Measurements from ENCODE around the gene NOXA1. TPM values are rescaled to one million over a fixed set of nuclear protein-coding genes. Genes with fewer than 3 reads are reported as not detected.

The NOXA1 gene
- total RNA-seq, 1 donor from 2014 or later = 0.89 TPM

DNA sequence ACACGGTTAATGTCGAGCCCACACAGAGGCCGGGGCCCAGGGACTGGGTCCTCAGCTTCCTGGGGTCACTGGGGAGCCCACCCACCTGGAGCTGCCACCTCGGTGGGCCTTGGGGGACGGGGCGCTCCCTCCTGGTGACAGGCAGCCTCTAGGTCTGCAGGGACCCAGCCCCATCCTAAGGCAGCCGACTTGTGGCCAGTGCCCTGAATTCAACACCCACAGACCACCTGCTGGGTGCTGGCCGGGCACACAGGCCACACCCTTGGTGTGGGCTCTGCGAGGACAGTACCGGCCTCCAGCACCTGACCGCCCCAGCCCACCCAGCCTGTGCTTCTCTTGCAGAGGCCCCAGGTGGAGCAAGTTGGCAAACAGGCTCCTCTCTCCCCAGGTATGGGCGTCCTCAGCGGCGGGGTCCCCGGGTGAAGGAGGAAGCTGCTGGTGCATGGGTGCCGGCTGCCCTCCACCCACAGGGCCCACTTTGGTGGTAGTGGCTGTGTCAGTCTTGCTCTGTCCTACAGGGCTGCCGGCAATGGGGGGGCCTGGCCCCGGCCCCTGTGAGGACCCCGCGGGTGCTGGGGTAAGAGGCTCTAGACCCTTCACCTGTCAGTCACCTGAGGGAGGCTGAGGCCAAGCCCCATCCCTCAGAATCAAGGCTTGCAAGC lies 9.6 kb downstream of the NOXA1 start:
- Mint-ChIP-seq H3K9me3 (no peaks in the 10 kb centered on the region), H3K4me3 (no peak overlapping the region), H3K27me3 (ENCODE audit: low read depth) (no peaks in the 10 kb centered on the region), H3K27ac (ENCODE audit: unreplicated experiment) (no peak overlapping the region), H3K4me1 (no peaks in the 10 kb centered on the region), H3K36me3 (ENCODE audit: low read depth) (no peaks in the 10 kb centered on the region)
- TF ChIP-seq, protein P1, sequence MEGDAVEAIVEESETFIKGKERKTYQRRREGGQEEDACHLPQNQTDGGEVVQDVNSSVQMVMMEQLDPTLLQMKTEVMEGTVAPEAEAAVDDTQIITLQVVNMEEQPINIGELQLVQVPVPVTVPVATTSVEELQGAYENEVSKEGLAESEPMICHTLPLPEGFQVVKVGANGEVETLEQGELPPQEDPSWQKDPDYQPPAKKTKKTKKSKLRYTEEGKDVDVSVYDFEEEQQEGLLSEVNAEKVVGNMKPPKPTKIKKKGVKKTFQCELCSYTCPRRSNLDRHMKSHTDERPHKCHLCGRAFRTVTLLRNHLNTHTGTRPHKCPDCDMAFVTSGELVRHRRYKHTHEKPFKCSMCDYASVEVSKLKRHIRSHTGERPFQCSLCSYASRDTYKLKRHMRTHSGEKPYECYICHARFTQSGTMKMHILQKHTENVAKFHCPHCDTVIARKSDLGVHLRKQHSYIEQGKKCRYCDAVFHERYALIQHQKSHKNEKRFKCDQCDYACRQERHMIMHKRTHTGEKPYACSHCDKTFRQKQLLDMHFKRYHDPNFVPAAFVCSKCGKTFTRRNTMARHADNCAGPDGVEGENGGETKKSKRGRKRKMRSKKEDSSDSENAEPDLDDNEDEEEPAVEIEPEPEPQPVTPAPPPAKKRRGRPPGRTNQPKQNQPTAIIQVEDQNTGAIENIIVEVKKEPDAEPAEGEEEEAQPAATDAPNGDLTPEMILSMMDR (conservative IDR thresholded peaks at IDR 0.05) = no peak
- no peak for DNase-seq (ENCODE audit: low read depth, low spot score)

DNA sequence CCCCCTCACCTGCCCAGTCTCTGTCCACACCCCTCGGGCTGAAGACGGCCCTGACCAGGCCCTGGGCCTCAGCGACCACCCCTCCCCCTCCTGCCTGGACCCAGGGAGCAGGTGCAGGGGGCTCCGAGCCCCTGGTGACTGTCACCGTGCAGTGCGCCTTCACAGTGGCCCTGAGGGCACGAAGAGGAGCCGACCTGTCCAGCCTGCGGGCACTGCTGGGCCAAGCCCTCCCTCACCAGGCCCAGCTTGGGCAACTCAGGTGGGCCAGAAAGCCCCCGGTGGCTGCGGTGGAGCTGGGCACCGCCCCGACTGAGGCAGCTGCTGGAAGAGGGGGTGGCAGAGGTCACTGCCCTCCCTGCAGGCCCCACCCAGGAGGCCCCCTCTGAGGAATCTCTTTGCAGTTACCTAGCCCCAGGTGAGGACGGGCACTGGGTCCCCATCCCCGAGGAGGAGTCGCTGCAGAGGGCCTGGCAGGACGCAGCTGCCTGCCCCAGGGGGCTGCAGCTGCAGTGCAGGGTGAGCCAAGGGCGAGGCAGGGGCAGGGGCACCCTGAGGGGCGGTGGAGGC lies 10.2 kb downstream of the NOXA1 start:
- DNase-seq (ENCODE audit: low read depth, low spot score) = no peak
- Mint-ChIP-seq H3K27me3 (ENCODE audit: low read depth) (no peaks in the 10 kb centered on the region), H3K4me1 (no peaks in the 10 kb centered on the region), H3K27ac (ENCODE audit: unreplicated experiment) (no peak overlapping the region), H3K9me3 (no peaks in the 10 kb centered on the region), H3K36me3 (ENCODE audit: low read depth) (no peaks in the 10 kb centered on the region), H3K4me3 (no peak overlapping the region)
- TF ChIP-seq, protein P1 (conservative IDR thresholded peaks at IDR 0.05) = no peak

DNA sequence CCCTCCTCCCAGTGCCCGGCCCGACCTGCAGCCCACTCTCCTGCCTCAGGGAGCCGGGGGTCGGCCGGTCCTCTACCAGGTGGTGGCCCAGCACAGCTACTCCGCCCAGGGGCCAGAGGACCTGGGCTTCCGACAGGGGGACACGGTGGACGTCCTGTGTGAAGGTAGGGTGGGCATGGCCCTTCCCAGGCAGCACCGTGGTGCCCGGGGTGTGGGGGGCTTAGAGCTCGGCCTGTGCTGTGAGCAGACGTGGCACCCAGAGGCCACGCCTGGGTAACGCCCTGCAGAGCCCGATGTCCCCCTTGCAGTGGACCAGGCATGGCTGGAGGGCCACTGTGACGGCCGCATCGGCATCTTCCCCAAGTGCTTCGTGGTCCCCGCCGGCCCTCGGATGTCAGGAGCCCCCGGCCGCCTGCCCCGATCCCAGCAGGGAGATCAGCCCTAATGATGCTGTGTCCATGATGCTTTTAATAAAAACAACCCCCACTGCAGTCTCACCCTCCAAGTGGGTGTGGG lies 10.8 kb downstream of the NOXA1 start:
- H3K27ac Mint-ChIP-seq (ENCODE audit: unreplicated experiment) = no peak overlapping the region
- no peaks in the 10 kb centered on the region for H3K36me3 Mint-ChIP-seq (ENCODE audit: low read depth)
- TF ChIP-seq, protein P1 (conservative IDR thresholded peaks at IDR 0.05) = no peak
- no peaks in the 10 kb centered on the region for H3K9me3 Mint-ChIP-seq
- no peak overlapping the region for H3K4me3 Mint-ChIP-seq
- H3K27me3 Mint-ChIP-seq (ENCODE audit: low read depth) = no peaks in the 10 kb centered on the region
- no peak for DNase-seq (ENCODE audit: low read depth, low spot score)
- H3K4me1 Mint-ChIP-seq = no peaks in the 10 kb centered on the region

DNA sequence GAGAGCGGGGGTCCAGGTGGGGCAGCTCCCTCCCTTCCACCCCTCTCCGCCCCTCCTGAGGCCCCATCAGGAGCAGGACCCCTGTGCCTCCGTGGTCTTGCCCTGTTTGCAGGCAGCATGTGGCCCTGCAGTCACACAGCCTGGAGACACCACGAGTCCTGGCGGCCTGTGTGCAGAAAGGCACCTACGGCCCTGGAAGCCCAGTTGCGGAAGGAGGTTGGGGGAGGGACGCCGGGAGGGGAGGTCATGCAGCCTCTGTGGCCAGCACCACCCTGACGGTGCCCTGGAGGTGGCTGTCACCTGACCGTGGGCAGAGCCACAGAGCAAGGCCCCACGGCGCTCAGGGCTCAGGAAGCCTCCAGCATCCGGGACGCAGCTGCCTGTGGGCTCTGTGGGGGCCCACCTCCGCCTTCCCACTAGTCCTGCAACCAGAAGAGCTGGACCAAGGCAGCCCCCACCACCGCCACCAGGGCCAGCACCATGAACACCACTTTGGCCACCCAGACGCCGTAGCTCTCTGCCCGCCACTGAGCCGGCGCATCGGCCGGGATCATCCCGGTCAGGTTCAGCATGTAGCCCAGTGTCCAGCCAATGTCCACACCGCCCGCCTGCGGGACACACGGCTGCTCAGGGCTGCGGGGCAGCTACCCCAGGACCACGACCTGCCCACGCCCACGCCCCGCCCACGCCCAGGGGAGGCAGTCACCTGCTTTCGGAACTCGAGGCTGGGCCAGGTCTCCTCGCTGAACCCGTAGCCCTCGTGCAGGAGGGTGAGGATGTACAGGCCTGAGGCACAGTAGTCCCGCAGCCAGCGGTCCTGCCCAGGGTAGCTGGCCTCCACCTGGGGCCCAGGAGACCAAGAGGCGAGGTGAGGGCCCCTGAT lies 11.5 kb downstream of the NOXA1 start:
- H3K4me1 Mint-ChIP-seq = no peaks in the 10 kb centered on the region
- TF ChIP-seq, protein P1 (conservative IDR thresholded peaks at IDR 0.05) = no peak
- H3K27me3 Mint-ChIP-seq (ENCODE audit: low read depth) = peaks cover 2% of the 10 kb centered on the region
- no peaks in the 10 kb centered on the region for H3K36me3 Mint-ChIP-seq (ENCODE audit: low read depth)
- DNase-seq (ENCODE audit: low read depth, low spot score) = no peak
- no peak overlapping the region for H3K4me3 Mint-ChIP-seq
- no peaks in the 10 kb centered on the region for H3K9me3 Mint-ChIP-seq
- no peak overlapping the region for H3K27ac Mint-ChIP-seq (ENCODE audit: unreplicated experiment)

DNA sequence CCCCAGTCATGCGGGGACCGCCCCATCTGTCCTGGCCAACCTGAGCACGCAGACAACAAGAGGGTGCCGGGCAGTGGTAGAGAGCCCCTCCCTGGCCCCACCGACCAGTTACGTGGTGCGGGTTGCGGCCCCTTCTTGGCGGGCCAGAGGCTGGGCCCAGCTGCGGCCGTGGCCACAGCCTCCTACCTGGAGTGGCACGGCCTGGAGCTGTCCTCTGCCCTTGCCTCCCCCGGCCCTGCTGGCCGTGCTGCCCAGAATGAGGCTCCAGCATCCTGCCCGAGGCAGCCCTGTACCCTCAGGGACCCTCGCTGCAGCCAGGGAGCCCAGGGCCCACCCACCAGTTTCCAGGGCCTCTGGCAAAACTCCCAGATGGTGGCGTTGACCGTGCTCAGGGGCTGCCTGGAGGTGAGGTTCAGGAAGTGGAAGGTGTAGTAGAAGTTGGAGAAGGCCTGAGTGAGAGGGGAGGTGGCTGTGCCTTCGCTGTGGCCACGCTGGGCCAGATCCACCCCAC lies 12.2 kb downstream of the NOXA1 start:
- Mint-ChIP-seq H3K36me3 (ENCODE audit: low read depth) (no peaks in the 10 kb centered on the region), H3K27me3 (ENCODE audit: low read depth) (peaks cover 2% of the 10 kb centered on the region), H3K9me3 (no peaks in the 10 kb centered on the region), H3K27ac (ENCODE audit: unreplicated experiment) (no peak overlapping the region), H3K4me1 (no peaks in the 10 kb centered on the region), H3K4me3 (no peak overlapping the region)
- no peak for DNase-seq (ENCODE audit: low read depth, low spot score)
- TF ChIP-seq, protein P1 (conservative IDR thresholded peaks at IDR 0.05) = no peak

Data from neural crest cell (in vitro differentiated cells).